Colonic mucosa (tissue), 4 donors: Measurements from ENCODE around the gene TBC1D22A. TPM values are rescaled to one million over a fixed set of nuclear protein-coding genes. Genes with fewer than 3 reads are reported as not detected.

Experiments used
- DNase-seq: peaks from one replicate; pipeline ENCODE4 v3.0.0-alpha.2; 2020
- H3K27ac ChIP-seq: fragments of 200-600 bp; one replicate; pipeline ENCODE4 v1.8.0; 2021
- H3K27me3 ChIP-seq: fragments of 200-600 bp; one replicate; pipeline ENCODE4 v1.8.0; 2021
- H3K36me3 ChIP-seq: fragments of 200-600 bp; one replicate; pipeline ENCODE4 v1.8.0; 2021
- H3K4me1 ChIP-seq: fragments of 200-600 bp; one replicate; pipeline ENCODE4 v1.8.0; 2021; ENCODE audit warnings: mild to moderate bottlenecking
- H3K4me3 ChIP-seq: fragments of 200-600 bp; one replicate; pipeline ENCODE4 v1.8.0; 2021
- H3K9ac ChIP-seq, 2 donors: one replicate each; pipeline ENCODE4 v1.7.0; 2013; ENCODE audit warnings: control low read depth in 2 of 2, low read depth in 2 of 2, low read length in 2 of 2
- H3K9me3 ChIP-seq: fragments of 200-600 bp; one replicate; pipeline ENCODE4 v1.8.0; 2021
- intact Hi-C: fragments of 100-400 bp; cut with DNase I; formaldehyde crosslinking; loops from one replicate; pipeline ENCODE4 v1.14.1; 2022
- total RNA-seq, 2 donors: library from RNA; stranded (reverse); fragmentation: NEBNext Ultra II Directional in 1 of 2; extraction: Animal tissue kit (Norgen Biotek cat#: 25700) in 1 of 2; gene quantifications; one replicate each; pipeline ENCODE4 v1.2.1, GENCODE V29; 2021
- TF ChIP-seq, protein P1 (sequence below): fragments of 200-600 bp; IDR thresholded peaks from one replicate; pipeline ENCODE4 v1.8.0; 2022; ENCODE audit warnings: antibody characterized with exemption, mild to moderate bottlenecking
- donor health status: healthy.
- donor health status: DM: no; HTN: no; CAD: no.
- donor health status: DM: no; HTN: no; CAD: no.

TBC1D22A gene
- total RNA-seq, 2 donors from 2014 or later: 34.2 to 36.4 TPM

DNA sequence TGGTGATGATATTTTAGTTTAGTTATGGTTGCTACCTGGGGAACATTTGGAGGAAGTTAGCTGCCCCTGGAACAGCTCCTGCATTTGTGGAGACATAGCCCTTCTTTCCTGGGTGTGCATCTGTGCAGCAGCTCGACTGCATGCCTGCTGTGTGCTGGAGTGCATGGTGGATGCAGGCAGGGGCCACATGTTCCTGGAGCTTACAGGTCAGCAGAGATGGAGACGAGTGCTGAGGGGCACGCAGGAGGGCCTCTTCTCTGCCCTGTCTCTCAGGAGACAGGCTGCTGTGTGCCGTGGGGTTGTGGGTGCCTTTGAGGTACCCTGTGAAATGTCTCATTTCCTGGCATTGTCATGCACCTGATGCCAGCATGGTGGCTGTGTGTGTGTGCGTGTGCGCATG is 87.5 kb downstream of the TBC1D22A start:
- no peaks in the 10 kb centered on the region for H3K36me3 ChIP-seq
- no peaks in the 10 kb centered on the region for H3K27me3 ChIP-seq
- intact Hi-C loops: no loop called here
- H3K27ac ChIP-seq: no peak overlapping the region
- TF ChIP-seq, protein P1, sequence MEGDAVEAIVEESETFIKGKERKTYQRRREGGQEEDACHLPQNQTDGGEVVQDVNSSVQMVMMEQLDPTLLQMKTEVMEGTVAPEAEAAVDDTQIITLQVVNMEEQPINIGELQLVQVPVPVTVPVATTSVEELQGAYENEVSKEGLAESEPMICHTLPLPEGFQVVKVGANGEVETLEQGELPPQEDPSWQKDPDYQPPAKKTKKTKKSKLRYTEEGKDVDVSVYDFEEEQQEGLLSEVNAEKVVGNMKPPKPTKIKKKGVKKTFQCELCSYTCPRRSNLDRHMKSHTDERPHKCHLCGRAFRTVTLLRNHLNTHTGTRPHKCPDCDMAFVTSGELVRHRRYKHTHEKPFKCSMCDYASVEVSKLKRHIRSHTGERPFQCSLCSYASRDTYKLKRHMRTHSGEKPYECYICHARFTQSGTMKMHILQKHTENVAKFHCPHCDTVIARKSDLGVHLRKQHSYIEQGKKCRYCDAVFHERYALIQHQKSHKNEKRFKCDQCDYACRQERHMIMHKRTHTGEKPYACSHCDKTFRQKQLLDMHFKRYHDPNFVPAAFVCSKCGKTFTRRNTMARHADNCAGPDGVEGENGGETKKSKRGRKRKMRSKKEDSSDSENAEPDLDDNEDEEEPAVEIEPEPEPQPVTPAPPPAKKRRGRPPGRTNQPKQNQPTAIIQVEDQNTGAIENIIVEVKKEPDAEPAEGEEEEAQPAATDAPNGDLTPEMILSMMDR: no peak
- H3K4me1 ChIP-seq: no peaks in the 10 kb centered on the region
- no peak overlapping the region for H3K4me3 ChIP-seq
- no peak overlapping the region for H3K9ac ChIP-seq
- H3K9me3 ChIP-seq: no peaks in the 10 kb centered on the region
- DNase-seq: no peak

DNA sequence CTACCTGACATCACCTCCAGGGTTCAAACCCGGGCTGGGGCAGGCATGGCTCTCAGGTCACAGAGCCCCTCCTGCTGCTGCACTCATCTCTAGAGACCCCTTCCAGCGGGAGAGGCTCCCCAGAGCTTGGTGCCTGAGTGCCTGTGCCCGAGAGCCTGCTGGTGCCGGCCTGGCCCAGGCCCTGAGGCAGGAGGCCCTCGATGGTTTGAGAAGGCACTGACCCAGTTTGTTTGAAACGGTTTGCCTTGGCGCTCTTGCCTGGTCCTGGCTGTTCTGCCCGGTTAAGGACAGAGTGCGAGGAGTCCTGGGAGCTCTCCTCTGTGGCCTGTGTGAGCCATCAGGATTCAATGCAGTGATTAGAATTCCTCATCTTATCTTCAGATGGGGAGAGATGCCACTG is 88.9 kb downstream of the TBC1D22A start:
- Histone ChIP-seq H3K27ac (no peak overlapping the region), H3K9me3 (no peaks in the 10 kb centered on the region), H3K9ac (no peak overlapping the region), H3K27me3 (no peaks in the 10 kb centered on the region), H3K4me1 (no peaks in the 10 kb centered on the region), H3K36me3 (no peaks in the 10 kb centered on the region), H3K4me3 (no peak overlapping the region)
- TF ChIP-seq, protein P1: no peak
- no peak for DNase-seq
- intact Hi-C loops: no loop called here

DNA sequence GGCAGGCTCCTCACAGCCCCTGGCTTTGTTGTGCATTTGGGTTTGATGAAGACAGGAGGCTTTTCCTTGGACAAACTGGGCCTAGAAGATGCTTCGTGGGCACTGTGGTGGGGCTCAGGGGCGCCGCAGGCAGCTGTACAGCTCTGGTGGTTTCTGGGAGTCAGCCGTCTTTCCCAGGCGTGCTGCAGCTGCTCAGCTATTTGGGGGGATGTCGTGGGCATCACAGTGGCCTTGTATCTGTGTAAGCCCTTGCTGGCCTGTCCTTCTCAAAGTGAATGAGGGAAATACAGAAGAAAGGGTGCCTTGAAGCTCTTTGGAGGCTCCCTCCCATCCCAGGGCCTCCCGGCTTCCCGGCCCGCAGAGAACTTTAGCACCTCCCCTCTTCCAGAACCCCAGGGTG is 89.5 kb downstream of the TBC1D22A start:
- no peaks in the 10 kb centered on the region for H3K9me3 ChIP-seq
- H3K4me1 ChIP-seq: no peaks in the 10 kb centered on the region
- intact Hi-C loops: no loop called here
- no peaks in the 10 kb centered on the region for H3K27me3 ChIP-seq
- TF ChIP-seq, protein P1: no peak
- H3K36me3 ChIP-seq: no peaks in the 10 kb centered on the region
- H3K9ac ChIP-seq: no peak overlapping the region
- DNase-seq: no peak
- no peak overlapping the region for H3K4me3 ChIP-seq
- H3K27ac ChIP-seq: no peak overlapping the region

DNA sequence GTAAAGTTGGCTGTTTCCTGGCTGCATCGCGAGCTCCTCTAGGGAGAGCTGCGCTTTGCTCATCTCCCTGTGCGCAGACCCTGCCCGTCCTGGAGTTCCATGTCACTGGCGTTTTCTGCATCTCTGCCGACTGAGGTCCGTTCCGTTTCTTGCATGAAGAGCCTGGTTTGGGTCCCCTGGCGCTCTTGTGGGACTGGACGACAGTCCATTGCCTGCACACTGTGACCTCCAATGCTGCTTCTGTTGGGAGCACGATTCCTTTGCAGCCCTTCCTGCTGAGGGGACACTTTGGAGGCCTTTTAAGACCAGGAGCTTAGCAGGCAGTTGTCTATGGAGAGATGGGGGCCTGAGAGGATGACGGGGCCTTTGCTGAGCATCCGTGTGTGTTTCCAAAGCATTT is 90.3 kb downstream of the TBC1D22A start:
- Histone ChIP-seq H3K4me1 (no peaks in the 10 kb centered on the region), H3K4me3 (no peak overlapping the region), H3K9me3 (no peaks in the 10 kb centered on the region), H3K27ac (no peak overlapping the region), H3K9ac (no peak overlapping the region), H3K36me3 (no peaks in the 10 kb centered on the region), H3K27me3 (no peaks in the 10 kb centered on the region)
- DNase-seq: no peak
- intact Hi-C loops: no loop called here
- TF ChIP-seq, protein P1: no peak

DNA sequence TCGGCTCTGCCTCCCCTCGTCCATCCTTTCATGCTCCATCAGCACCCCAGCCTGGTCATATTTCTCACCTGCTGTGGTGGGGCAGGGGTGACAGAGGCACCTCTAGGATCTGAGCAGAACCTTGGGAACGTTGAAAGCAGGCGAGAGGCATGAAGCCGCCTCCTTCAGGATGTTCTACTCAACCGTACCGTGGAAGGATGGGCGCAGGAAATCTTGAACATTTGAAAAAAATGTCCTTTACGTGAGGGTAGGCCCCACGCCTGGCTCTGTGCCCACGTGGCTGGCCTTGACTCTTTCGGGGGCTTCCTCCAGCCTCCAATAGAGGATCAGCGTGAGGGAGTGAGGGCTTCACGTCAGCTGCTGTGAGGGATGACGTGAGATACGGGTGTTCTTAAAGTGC is 90.7 kb downstream of the TBC1D22A start:
- Histone ChIP-seq H3K36me3 (no peaks in the 10 kb centered on the region), H3K9ac (no peak overlapping the region), H3K27me3 (no peaks in the 10 kb centered on the region), H3K4me1 (no peaks in the 10 kb centered on the region), H3K9me3 (no peaks in the 10 kb centered on the region), H3K4me3 (no peak overlapping the region), H3K27ac (no peak overlapping the region)
- TF ChIP-seq, protein P1: no peak
- DNase-seq: no peak
- intact Hi-C loops: no loop called here
